ENCODE measurements around the gene EEF1AKMT4.

DNA sequence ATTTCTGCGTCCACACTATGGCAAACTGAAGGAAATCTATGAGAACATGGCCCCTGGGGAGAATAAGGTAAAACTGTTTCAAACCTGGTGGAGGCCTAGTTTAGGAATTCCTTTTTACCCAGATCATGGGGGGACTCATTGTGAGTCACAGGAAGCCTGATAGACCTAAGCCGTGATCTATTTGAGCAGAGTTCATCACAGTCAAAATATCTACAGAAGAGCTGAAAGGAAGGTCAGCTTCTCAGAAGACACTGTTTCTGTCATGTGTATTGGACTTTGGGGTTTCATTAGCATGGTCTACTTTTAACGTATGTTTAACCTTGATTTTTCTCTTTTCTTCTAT lies 50.9 kb downstream of the EEF1AKMT4 start:
- TF ChIP-seq MAFK (IDR thresholded peaks at IDR 0.05; ENCODE audit: low read depth, low read length) (no peak), RCOR1 (IDR thresholded peaks at IDR 0.05; ENCODE audit: insufficient replicate concordance, low read length) (no peak)

Measured in IMR-90 (cell line).